OCI-LY3 (cell line): ENCODE results near the gene RHOB.

ENCODE experiments used
- EZH2phosphoT487 ChIP-seq: fragments of 200-600 bp; shearing (Covaris generic); IDR thresholded peaks from 2 replicates; pipeline ENCODE4 v1.6.1; 2018; ENCODE audit warnings: antibody characterized with exemption, mixed run types, low read depth
- TF ChIP-seq, protein P1 (sequence below): fragments of 200-600, 300-600 bp; sonication (generic); IDR thresholded peaks from 2 replicates; pipeline ENCODE4 v1.5.1; 2014; ENCODE audit warnings: antibody characterized with exemption, low read length, low read depth

GRCh38 chr2:20444101-20444992 lies 2.5 kb upstream of the RHOB start:
- TF ChIP-seq, protein P1, sequence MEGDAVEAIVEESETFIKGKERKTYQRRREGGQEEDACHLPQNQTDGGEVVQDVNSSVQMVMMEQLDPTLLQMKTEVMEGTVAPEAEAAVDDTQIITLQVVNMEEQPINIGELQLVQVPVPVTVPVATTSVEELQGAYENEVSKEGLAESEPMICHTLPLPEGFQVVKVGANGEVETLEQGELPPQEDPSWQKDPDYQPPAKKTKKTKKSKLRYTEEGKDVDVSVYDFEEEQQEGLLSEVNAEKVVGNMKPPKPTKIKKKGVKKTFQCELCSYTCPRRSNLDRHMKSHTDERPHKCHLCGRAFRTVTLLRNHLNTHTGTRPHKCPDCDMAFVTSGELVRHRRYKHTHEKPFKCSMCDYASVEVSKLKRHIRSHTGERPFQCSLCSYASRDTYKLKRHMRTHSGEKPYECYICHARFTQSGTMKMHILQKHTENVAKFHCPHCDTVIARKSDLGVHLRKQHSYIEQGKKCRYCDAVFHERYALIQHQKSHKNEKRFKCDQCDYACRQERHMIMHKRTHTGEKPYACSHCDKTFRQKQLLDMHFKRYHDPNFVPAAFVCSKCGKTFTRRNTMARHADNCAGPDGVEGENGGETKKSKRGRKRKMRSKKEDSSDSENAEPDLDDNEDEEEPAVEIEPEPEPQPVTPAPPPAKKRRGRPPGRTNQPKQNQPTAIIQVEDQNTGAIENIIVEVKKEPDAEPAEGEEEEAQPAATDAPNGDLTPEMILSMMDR, result no peak
- no peak for TF ChIP-seq EZH2phosphoT487
